ENCODE results near the gene RSAD2. TPM values are rescaled to one million over a fixed set of nuclear protein-coding genes. Genes with fewer than 3 reads are reported as not detected.

RSAD2 gene
- total RNA-seq, 1 donor from 2014 or later = not detected

GRCh38 chr2:6944555-6944954 lies 67.0 kb downstream of the RSAD2 start:
- DNase-seq (ENCODE audit: low read depth) = no peak

- no peak for DNase-seq (ENCODE audit: low read depth)
Measured at GRCh38 chr2:6945087-6945813, 67.7 kb downstream of the RSAD2 start.

- DNase-seq (ENCODE audit: low read depth) = no peak
Measured at GRCh38 chr2:6945821-6946220, 68.2 kb downstream of the RSAD2 start.

GRCh38 chr2:6946722-6947121 lies 69.1 kb downstream of the RSAD2 start:
- no peak for DNase-seq (ENCODE audit: low read depth)

Other genes with a start within 250 kb of the RSAD2 start
- gene CMPK2, start 11.9 kb upstream of the RSAD2 start, total RNA-seq = 0.51 and 0.57 TPM in 2 replicates
- gene RNF144A, start 39.6 kb downstream of the RSAD2 start, total RNA-seq = 0.35 TPM in 1 of 2 replicates, not detected in the other

Data from myocyte (in vitro differentiated cells).